Astrocyte (in vitro differentiated cells and primary cell): ENCODE results near the gene KIF26B. TPM values are rescaled to one million over a fixed set of nuclear protein-coding genes. Genes with fewer than 3 reads are reported as not detected.

ENCODE experiments used
- DNase-seq: peaks from one replicate; pipeline ENCODE4 v3.0.0-alpha.2; 2010; ENCODE audit warnings: low read depth
- FAIRE-seq: peaks from 2 replicates; lab custom pipeline; 2011; peaks lifted over from hg19 to GRCh38; lab: Jason Lieb, UNC
- H2AFZ ChIP-seq: 2 replicates; pipeline ENCODE4 v1.6.0; 2012; ENCODE audit warnings: low read depth, low read length, inconsistent platforms
- H3K27ac ChIP-seq: 2 replicates; pipeline ENCODE4 v1.5.1; 2011; ENCODE audit warnings: low read depth, low read length, inconsistent platforms
- H3K27me3 ChIP-seq: 2 replicates; pipeline ENCODE4 v1.6.0; 2011; ENCODE audit warnings: low read length, inconsistent platforms; ENCODE audit not compliant: insufficient read depth
- H3K36me3 ChIP-seq: 2 replicates; pipeline ENCODE4 v1.5.1; 2011; ENCODE audit warnings: low read length, inconsistent platforms; ENCODE audit not compliant: insufficient read depth
- H3K4me1 ChIP-seq: 2 replicates; pipeline ENCODE4 v1.5.1; 2011; ENCODE audit warnings: low read length, inconsistent platforms; ENCODE audit not compliant: insufficient read depth
- H3K4me2 ChIP-seq: 2 replicates; pipeline ENCODE4 v1.6.0; 2012; ENCODE audit warnings: low read length, inconsistent platforms
- H3K4me3 ChIP-seq: 2 replicates; pipeline ENCODE4 v1.5.1; 2011; ENCODE audit warnings: low read depth, mild to moderate bottlenecking, low read length, inconsistent platforms; ENCODE audit not compliant: insufficient read depth
- H3K79me2 ChIP-seq: 2 replicates; pipeline ENCODE4 v1.6.0; 2012; ENCODE audit warnings: mild to moderate bottlenecking, low read length, inconsistent platforms; ENCODE audit not compliant: insufficient read depth
- H3K9ac ChIP-seq: 2 replicates; pipeline ENCODE4 v1.6.0; 2012; ENCODE audit warnings: mild to moderate bottlenecking, low read length, inconsistent platforms
- H3K9me3 ChIP-seq: 2 replicates; pipeline ENCODE4 v1.5.1; 2012; ENCODE audit warnings: low read depth, mild to moderate bottlenecking, low read length, inconsistent platforms; ENCODE audit not compliant: insufficient read depth
- H4K20me1 ChIP-seq: 2 replicates; pipeline ENCODE4 v1.6.0; 2012; ENCODE audit warnings: low read length, inconsistent platforms; ENCODE audit not compliant: insufficient read depth
- H3K27ac Mint-ChIP-seq: one replicate; pipeline ENCODE4 v1.8.0; 2021; ENCODE audit warnings: mild to moderate bottlenecking, mixed read lengths; ENCODE audit not compliant: unreplicated experiment
- H3K27me3 Mint-ChIP-seq: one replicate; pipeline ENCODE4 v1.8.0; 2021; ENCODE audit warnings: low read depth, mixed read lengths; ENCODE audit not compliant: unreplicated experiment
- H3K36me3 Mint-ChIP-seq: one replicate; pipeline ENCODE4 v1.8.0; 2021; ENCODE audit warnings: low read depth, mixed read lengths; ENCODE audit not compliant: unreplicated experiment
- H3K4me1 Mint-ChIP-seq: one replicate; pipeline ENCODE4 v1.8.0; 2021; ENCODE audit warnings: low read depth, mixed read lengths; ENCODE audit not compliant: unreplicated experiment
- H3K4me3 Mint-ChIP-seq: one replicate; pipeline ENCODE4 v1.8.0; 2021; ENCODE audit warnings: mild to moderate bottlenecking, moderate library complexity, mixed read lengths; ENCODE audit not compliant: unreplicated experiment
- H3K9me3 Mint-ChIP-seq: one replicate; pipeline ENCODE4 v1.8.0; 2021; ENCODE audit warnings: mild to moderate bottlenecking, mixed read lengths; ENCODE audit not compliant: unreplicated experiment
- EZH2 ChIP-seq: IDR thresholded peaks from 2 replicates; pipeline ENCODE4 v1.6.1; 2012; ENCODE audit warnings: mild to moderate bottlenecking, low read length, inconsistent platforms; ENCODE audit not compliant: insufficient read depth
- total RNA-seq: library from RNA; stranded (reverse); gene quantifications from 2 replicates; pipeline ENCODE4 v1.2.1, GENCODE V29; 2021
- TF ChIP-seq, protein P1 (sequence below): IDR thresholded peaks from 2 replicates; pipeline ENCODE4 v1.5.1; 2011; ENCODE audit warnings: low read depth, mild to moderate bottlenecking, inconsistent platforms, low read length, moderate library complexity; ENCODE audit not compliant: insufficient read depth

KIF26B gene
- total RNA-seq, 1 donor from 2014 or later: 6.8 TPM

DNA sequence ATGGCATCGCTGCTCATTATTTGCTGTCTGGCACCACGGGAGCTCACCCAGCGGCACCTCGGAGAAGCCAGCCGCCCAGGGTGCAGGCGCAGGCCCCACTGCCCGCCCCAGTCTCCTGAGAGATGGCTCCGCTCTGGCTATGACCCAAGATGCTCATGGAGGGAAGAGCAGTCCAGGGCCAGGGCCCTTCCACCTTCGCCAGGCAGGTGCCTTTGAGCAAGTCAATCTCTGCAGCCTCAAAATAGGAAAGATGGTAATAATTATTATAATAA, 437.3 kb downstream of the KIF26B start:
- Histone ChIP-seq H3K36me3 (no peaks in the 10 kb centered on the region), H3K4me1 (no peaks in the 10 kb centered on the region), H4K20me1 (no peaks in the 10 kb centered on the region), H3K9me3 (no peaks in the 10 kb centered on the region), H3K9ac (no peak overlapping the region), H3K27ac (no peak overlapping the region), H3K27me3 (no peaks in the 10 kb centered on the region), H3K4me2 (no peak overlapping the region), H2AFZ (no peak overlapping the region), H3K79me2 (no peaks in the 10 kb centered on the region), H3K4me3 (no peak overlapping the region)
- Mint-ChIP-seq H3K27me3 (peaks cover 4% of the 10 kb centered on the region), H3K36me3 (peaks cover 4% of the 10 kb centered on the region), H3K9me3 (peaks cover 6% of the 10 kb centered on the region), H3K27ac (no peak overlapping the region), H3K4me1 (peaks cover under 1% of the 10 kb centered on the region), H3K4me3 (no peak overlapping the region)
- FAIRE-seq: no peak
- TF ChIP-seq EZH2: no peak
- TF ChIP-seq, protein P1, sequence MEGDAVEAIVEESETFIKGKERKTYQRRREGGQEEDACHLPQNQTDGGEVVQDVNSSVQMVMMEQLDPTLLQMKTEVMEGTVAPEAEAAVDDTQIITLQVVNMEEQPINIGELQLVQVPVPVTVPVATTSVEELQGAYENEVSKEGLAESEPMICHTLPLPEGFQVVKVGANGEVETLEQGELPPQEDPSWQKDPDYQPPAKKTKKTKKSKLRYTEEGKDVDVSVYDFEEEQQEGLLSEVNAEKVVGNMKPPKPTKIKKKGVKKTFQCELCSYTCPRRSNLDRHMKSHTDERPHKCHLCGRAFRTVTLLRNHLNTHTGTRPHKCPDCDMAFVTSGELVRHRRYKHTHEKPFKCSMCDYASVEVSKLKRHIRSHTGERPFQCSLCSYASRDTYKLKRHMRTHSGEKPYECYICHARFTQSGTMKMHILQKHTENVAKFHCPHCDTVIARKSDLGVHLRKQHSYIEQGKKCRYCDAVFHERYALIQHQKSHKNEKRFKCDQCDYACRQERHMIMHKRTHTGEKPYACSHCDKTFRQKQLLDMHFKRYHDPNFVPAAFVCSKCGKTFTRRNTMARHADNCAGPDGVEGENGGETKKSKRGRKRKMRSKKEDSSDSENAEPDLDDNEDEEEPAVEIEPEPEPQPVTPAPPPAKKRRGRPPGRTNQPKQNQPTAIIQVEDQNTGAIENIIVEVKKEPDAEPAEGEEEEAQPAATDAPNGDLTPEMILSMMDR: no peak
- DNase-seq: no peak

DNA sequence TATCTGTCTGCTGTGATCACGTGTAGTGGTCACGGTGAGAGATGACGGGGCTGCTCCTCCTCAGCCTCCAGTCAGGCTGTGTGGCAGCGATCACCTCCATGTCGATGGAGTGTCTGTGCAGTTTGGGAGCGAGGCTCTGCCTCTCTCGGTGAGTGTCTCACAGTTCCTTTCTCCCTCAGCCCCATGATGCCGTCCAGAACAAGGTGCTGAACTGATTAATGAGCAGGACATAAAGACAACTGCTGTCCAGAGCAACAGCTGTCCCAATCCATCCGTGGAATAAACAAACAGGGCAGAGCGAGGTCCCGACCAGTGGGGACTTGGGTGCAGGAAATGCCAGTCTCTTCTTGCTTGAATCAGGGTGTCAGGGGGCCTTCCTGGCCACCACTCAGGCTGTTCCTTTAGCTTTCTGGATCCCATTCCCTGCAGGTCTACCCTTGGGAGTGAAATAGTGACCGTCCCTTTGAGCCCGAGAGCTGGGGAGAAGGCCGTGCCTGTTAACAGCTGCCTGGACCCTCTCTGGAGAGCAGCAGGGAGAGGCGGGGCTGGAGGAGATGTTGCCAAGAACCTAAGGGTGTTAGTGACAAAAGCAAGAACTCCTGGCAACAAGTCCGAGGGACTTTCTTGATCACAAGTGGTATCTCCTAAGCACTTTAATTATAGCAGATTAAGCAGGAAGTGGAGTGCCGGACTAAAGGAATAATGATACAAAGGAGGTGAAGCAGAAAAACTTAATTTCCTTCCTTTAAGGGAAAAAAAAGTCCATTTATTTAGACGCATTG, 443.9 kb downstream of the KIF26B start:
- FAIRE-seq (no peak), DNase-seq (no peak)
- no peaks in the 10 kb centered on the region for H3K27me3 ChIP-seq
- Mint-ChIP-seq H3K27me3 (no peaks in the 10 kb centered on the region), H3K9me3 (peaks cover 6% of the 10 kb centered on the region), H3K36me3 (peaks cover 11% of the 10 kb centered on the region), H3K27ac (no peak overlapping the region), H3K4me3 (no peak overlapping the region), H3K4me1 (peaks cover 8% of the 10 kb centered on the region)
- H3K27ac ChIP-seq: no peak overlapping the region
- H4K20me1 ChIP-seq: no peaks in the 10 kb centered on the region
- peak overlapping the region; percentile 27 for H2AFZ ChIP-seq
- H3K4me3 ChIP-seq: no peak overlapping the region
- H3K4me1 ChIP-seq: peaks cover 11% of the 10 kb centered on the region
- peak overlapping the region; percentile 65 for H3K4me2 ChIP-seq
- no peaks in the 10 kb centered on the region for H3K9me3 ChIP-seq
- no peak for TF ChIP-seq EZH2
- TF ChIP-seq, protein P1: no peak
- H3K36me3 ChIP-seq: no peaks in the 10 kb centered on the region
- no peaks in the 10 kb centered on the region for H3K79me2 ChIP-seq
- no peak overlapping the region for H3K9ac ChIP-seq
